ENCODE data around the gene PRKCH.

The PRKCH gene

DNA sequence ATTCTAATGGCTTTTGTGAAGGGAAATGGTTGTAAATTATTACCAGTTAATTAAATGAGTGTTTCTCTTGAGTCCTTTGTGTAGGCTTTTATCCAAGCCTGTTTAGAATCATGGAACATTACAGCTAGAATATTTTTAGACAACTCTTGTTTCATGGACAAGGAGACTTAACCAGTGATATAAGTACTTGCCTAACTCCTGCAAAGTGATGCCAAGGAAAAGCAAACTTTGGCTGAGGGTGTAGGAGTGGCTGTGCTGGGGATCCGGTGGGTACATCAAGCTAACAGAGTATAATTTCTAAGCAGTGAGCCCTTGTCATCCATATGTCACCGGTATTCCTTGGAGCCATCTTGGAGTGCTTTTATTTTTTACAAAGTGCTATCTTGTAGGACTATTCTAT, 61.5 kb downstream of the PRKCH start:
- no peak for DNase-seq (ENCODE audit: low read depth)
- H3K4me3 ChIP-seq (ENCODE audit: low read depth, low read length) = no peak overlapping the region
- TF ChIP-seq CTCF (IDR thresholded peaks at IDR 0.05; ENCODE audit: low read depth, low read length, missing control alignments) = no peak

- H3K4me3 ChIP-seq (ENCODE audit: low read depth, low read length) = no peak overlapping the region
- TF ChIP-seq CTCF (IDR thresholded peaks at IDR 0.05; ENCODE audit: low read depth, low read length, missing control alignments) = no peak
- DNase-seq (ENCODE audit: low read depth) = no peak
Observed at GRCh38 chr14:61385002-61385685, 63.8 kb downstream of the PRKCH start.

- no peak for DNase-seq (ENCODE audit: low read depth)
- no peak for TF ChIP-seq CTCF (IDR thresholded peaks at IDR 0.05; ENCODE audit: low read depth, low read length, missing control alignments)
- H3K4me3 ChIP-seq (ENCODE audit: low read depth, low read length) = no peak overlapping the region
Observed at GRCh38 chr14:61386173-61386772, 64.9 kb downstream of the PRKCH start.

GRCh38 chr14:61387076-61387475, 65.7 kb downstream of the PRKCH start:
- no peak for DNase-seq (ENCODE audit: low read depth)
- TF ChIP-seq CTCF (IDR thresholded peaks at IDR 0.05; ENCODE audit: low read depth, low read length, missing control alignments) = no peak

GRCh38 chr14:61388173-61388975, 67.0 kb downstream of the PRKCH start:
- no peak for TF ChIP-seq CTCF (IDR thresholded peaks at IDR 0.05; ENCODE audit: low read depth, low read length, missing control alignments)
- peak; percentile 57 for DNase-seq (ENCODE audit: low read depth)
- peak overlapping the region; percentile 24; the same call in 1 of the 2 replicates for H3K4me3 ChIP-seq (ENCODE audit: low read depth, low read length)

More at GRCh38 chr14:61387076-61387475, 65.7 kb downstream of the PRKCH start:
- no peak overlapping the region for H3K4me3 ChIP-seq (ENCODE audit: low read depth, low read length)

GRCh38 chr14:61388976-61389576, 67.7 kb downstream of the PRKCH start:
- H3K4me3 ChIP-seq (ENCODE audit: low read depth, low read length) = no peak overlapping the region; the same call in 1 of the 2 replicates
- DNase-seq (ENCODE audit: low read depth) = no peak
- no peak for TF ChIP-seq CTCF (IDR thresholded peaks at IDR 0.05; ENCODE audit: low read depth, low read length, missing control alignments)
